CD8-positive, alpha-beta memory T cell (primary cell): ENCODE data around the gene C5orf15. TPM values are rescaled to one million over a fixed set of nuclear protein-coding genes. Genes with fewer than 3 reads are reported as not detected.
"Not testable (repeated sequence)": the region's sequence is repeated elsewhere in the genome, so short reads cannot be mapped to it uniquely, and the experiment has no call there.

Experiments
- CTCF ChIA-PET: fragments of 350-600 bp; sonication (Branson Sonifier 250); formaldehyde crosslinking; loops from one replicate; lab custom pipeline; 2021; ENCODE audit warnings: antibody characterized with exemption; lab: Charles Lee
- POLR2A ChIA-PET: fragments of 350-600 bp; sonication (Branson Sonifier 250); formaldehyde crosslinking; loops from one replicate; lab custom pipeline; 2021; ENCODE audit warnings: antibody characterized with exemption; lab: Charles Lee
- DNase-seq, 5 donors: peaks; one replicate each; pipeline versions ENCODE4 v3.0.0 to v3.0.0-alpha.2; 2020 to 2022; ENCODE audit warnings: mixed read lengths in 1 of 5
- H3K27ac ChIP-seq: one replicate; pipeline ENCODE4 v1.7.0; 2013; ENCODE audit warnings: low read depth, mild to moderate bottlenecking, low read length, moderate library complexity
- H3K27me3 ChIP-seq: 2 replicates; pipeline ENCODE4 v1.7.0; 2013; ENCODE audit warnings: low read length, mild to moderate bottlenecking; ENCODE audit not compliant: insufficient read depth, poor library complexity, severe bottlenecking
- H3K36me3 ChIP-seq: 2 replicates; pipeline ENCODE4 v1.7.0; 2013; ENCODE audit warnings: mild to moderate bottlenecking, low read length, moderate library complexity; ENCODE audit not compliant: insufficient read depth
- H3K4me1 ChIP-seq: 2 replicates; pipeline ENCODE4 v1.7.0; 2013; ENCODE audit warnings: mild to moderate bottlenecking, low read length, moderate library complexity; ENCODE audit not compliant: insufficient read depth
- H3K4me3 ChIP-seq: 2 replicates; pipeline ENCODE4 v1.7.0; 2013; ENCODE audit warnings: mild to moderate bottlenecking, low read length
- H3K9me3 ChIP-seq: 2 replicates; pipeline ENCODE4 v1.7.0; 2013; ENCODE audit warnings: mild to moderate bottlenecking, low read length
- H3K27ac Mint-ChIP-seq, 8 donors: one replicate each; pipeline ENCODE4 v1.8.0; 2020 to 2021; ENCODE audit warnings: mixed read lengths in 8 of 8, mild to moderate bottlenecking in 6 of 8, inconsistent platforms in 3 of 8, moderate library complexity in 3 of 8
- H3K27me3 Mint-ChIP-seq, 2 donors: one replicate each; pipeline ENCODE4 v1.8.0; 2020 to 2021; ENCODE audit warnings: mixed read lengths in 2 of 2, mild to moderate bottlenecking in 1 of 2, moderate library complexity in 1 of 2
- H3K36me3 Mint-ChIP-seq, 3 donors: one replicate each; pipeline ENCODE4 v1.8.0; 2020 to 2021; ENCODE audit warnings: mixed read lengths in 3 of 3, inconsistent platforms in 1 of 3, mild to moderate bottlenecking in 1 of 3
- H3K4me1 Mint-ChIP-seq, 3 donors: one replicate each; pipeline ENCODE4 v1.8.0; 2020 to 2021; ENCODE audit warnings: mixed read lengths in 3 of 3, inconsistent platforms in 1 of 3, mild to moderate bottlenecking in 1 of 3
- H3K4me3 Mint-ChIP-seq, 7 donors: one replicate each; pipeline ENCODE4 v1.8.0; 2020 to 2021; ENCODE audit warnings: mixed read lengths in 7 of 7, mild to moderate bottlenecking in 6 of 7, moderate library complexity in 4 of 7, inconsistent platforms in 2 of 7
- H3K9me3 Mint-ChIP-seq, 5 donors: one replicate each; pipeline ENCODE4 v1.8.0; 2020 to 2022; ENCODE audit warnings: mixed read lengths in 5 of 5, mild to moderate bottlenecking in 3 of 5, moderate library complexity in 2 of 5, inconsistent platforms in 1 of 5
- polyA plus RNA-seq: library from polyadenylated mRNA; unstranded; fragments of 300-500 nt; fragmentation: Illumina TruSeq; gene quantifications from one replicate; pipeline ENCODE4 v1.2.3, GENCODE V29; 2021
- total RNA-seq, 2 experiments: library from RNA; stranded (reverse); gene quantifications; one replicate each; pipeline ENCODE4 v1.2.3, GENCODE V29; 2021

The C5orf15 gene
- total and polyA plus RNA-seq, 3 experiments from 2014 or later = 21.7 to 25.4 (median 21.8) TPM

- H3K36me3 ChIP-seq = peaks cover 8% of the 10 kb centered on the region
- peaks cover 0 to 9% (median 5%) of the 10 kb centered on the region in 3 donors for H3K4me1 Mint-ChIP-seq
- no peak for DNase-seq
Measured at GRCh38 chr5:133978943-133979342, 10.5 kb upstream of the C5orf15 start.

GRCh38 chr5:133977858-133978257, 9.4 kb upstream of the C5orf15 start:
- Histone ChIP-seq H3K4me3 (no peak overlapping the region), H3K4me1 (no peaks in the 10 kb centered on the region), H3K27me3 (no peaks in the 10 kb centered on the region), H3K27ac (no peak overlapping the region), H3K9me3 (no peaks in the 10 kb centered on the region), H3K36me3 (peaks cover 9% of the 10 kb centered on the region)
- ChIA-PET CTCF (interaction anchor here (1.0 kb wide), 1 partner anchor 13 kb away, joined by 3 read pairs; no protein-coding TSS in a partner anchor), POLR2A (interaction anchor here (0.7 kb wide), 1 partner anchor 152 kb away, joined by 3 read pairs; no protein-coding TSS in a partner anchor)
- no peak for DNase-seq
- peaks cover 0 to 76% (median 8%) of the 10 kb centered on the region in 3 donors for H3K36me3 Mint-ChIP-seq
- H3K4me1 Mint-ChIP-seq = peaks cover 0 to 9% (median 5%) of the 10 kb centered on the region in 3 donors
- H3K27ac Mint-ChIP-seq = peak overlapping the region in 3 of 8 donors; percentile 19 to 61 (median 36)
- no peaks in the 10 kb centered on the region for H3K27me3 Mint-ChIP-seq
- no peaks in the 10 kb centered on the region for H3K9me3 Mint-ChIP-seq
- no peak overlapping the region for H3K4me3 Mint-ChIP-seq

More at GRCh38 chr5:133978943-133979342, 10.5 kb upstream of the C5orf15 start:
- CTCF ChIA-PET = interaction anchor here (0.7 to 1.7 kb wide), 6 partner anchors 9 to 433 kb away, joined by 3 to 6 read pairs (median 4); partner anchors contain the start of gene CDKN2AIPNL
- Histone ChIP-seq H3K9me3 (no peaks in the 10 kb centered on the region), H3K4me3 (no peak overlapping the region), H3K4me1 (no peaks in the 10 kb centered on the region), H3K27ac (no peak overlapping the region), H3K27me3 (no peaks in the 10 kb centered on the region)
- Mint-ChIP-seq H3K27ac (no peak overlapping the region), H3K36me3 (peaks cover 0 to 72% (median 8%) of the 10 kb centered on the region in 3 donors), H3K9me3 (no peaks in the 10 kb centered on the region), H3K4me3 (no peak overlapping the region), H3K27me3 (no peaks in the 10 kb centered on the region)
- POLR2A ChIA-PET = interaction anchor here (0.7 kb wide), 1 partner anchor 24 kb away, joined by 6 read pairs; no protein-coding TSS in a partner anchor

DNA sequence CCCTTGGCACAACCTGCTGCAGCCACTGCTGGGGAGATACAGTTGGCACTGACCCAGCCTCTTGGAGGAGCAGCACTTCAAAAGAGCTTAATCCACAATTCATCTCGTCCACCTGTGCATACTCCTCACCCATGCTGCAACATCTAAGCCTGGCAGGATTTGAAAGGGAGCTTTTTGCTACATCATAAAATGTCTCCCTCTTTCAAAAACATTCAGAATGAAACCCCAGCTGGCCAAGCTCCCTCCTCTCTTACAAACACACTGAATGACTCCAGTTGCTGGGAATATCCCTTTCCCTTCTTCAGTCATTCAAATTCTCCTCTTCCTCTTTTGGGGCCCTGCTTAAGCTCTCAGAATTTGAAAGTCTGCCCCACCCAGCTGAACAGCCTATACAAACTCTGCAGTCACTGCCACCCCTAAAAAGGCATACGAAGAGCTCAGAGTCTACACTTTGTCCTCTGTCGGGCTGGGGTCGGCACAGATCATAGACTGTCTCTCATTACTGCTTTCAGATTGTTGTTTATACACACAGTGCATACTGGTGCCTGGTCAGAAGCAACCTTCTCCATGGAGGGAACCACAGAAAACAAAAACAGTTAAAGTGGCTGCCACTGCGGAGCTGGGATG, 8.8 kb upstream of the C5orf15 start:
- no peaks in the 10 kb centered on the region for H3K4me1 ChIP-seq
- peaks cover 0 to 78% (median 8%) of the 10 kb centered on the region in 3 donors for H3K36me3 Mint-ChIP-seq
- CTCF ChIA-PET = interaction anchor here (0.9 to 1.0 kb wide), 2 partner anchors 9 to 13 kb away, joined by 3 read pairs; no protein-coding TSS in a partner anchor
- no peaks in the 10 kb centered on the region for H3K27me3 Mint-ChIP-seq
- H3K27ac Mint-ChIP-seq = peak overlapping the region in 3 of 8 donors; percentile 12 to 63 (median 47)
- POLR2A ChIA-PET = no interaction called here
- DNase-seq = no peak
- H3K4me1 Mint-ChIP-seq = peaks cover 0 to 9% (median 5%) of the 10 kb centered on the region in 3 donors
- no peak overlapping the region for H3K4me3 ChIP-seq
- no peak overlapping the region for H3K4me3 Mint-ChIP-seq
- H3K27me3 ChIP-seq = no peaks in the 10 kb centered on the region
- peaks cover 9% of the 10 kb centered on the region for H3K36me3 ChIP-seq
- H3K9me3 Mint-ChIP-seq = no peaks in the 10 kb centered on the region
- no peaks in the 10 kb centered on the region for H3K9me3 ChIP-seq
- no peak overlapping the region for H3K27ac ChIP-seq

- POLR2A ChIA-PET = interaction anchor here (0.7 kb wide), 1 partner anchor 105 kb away, joined by 5 read pairs; no protein-coding TSS in a partner anchor
- H3K4me3 ChIP-seq, H3K27me3 Mint-ChIP-seq, H3K27me3 ChIP-seq, H3K36me3 ChIP-seq, H3K4me1 Mint-ChIP-seq, H3K4me3 Mint-ChIP-seq, H3K4me1 ChIP-seq, DNase-seq, H3K9me3 Mint-ChIP-seq, H3K9me3 ChIP-seq, CTCF ChIA-PET, H3K27ac ChIP-seq: not testable (repeated sequence)
- Mint-ChIP-seq H3K27ac (peak overlapping the region in 1 of 8 donors; percentile 80), H3K36me3 (peaks cover 0 to 75% (median 4%) of the 10 kb centered on the region in 3 donors)
Measured at GRCh38 chr5:133975546-133975945, 7.1 kb upstream of the C5orf15 start.

DNA sequence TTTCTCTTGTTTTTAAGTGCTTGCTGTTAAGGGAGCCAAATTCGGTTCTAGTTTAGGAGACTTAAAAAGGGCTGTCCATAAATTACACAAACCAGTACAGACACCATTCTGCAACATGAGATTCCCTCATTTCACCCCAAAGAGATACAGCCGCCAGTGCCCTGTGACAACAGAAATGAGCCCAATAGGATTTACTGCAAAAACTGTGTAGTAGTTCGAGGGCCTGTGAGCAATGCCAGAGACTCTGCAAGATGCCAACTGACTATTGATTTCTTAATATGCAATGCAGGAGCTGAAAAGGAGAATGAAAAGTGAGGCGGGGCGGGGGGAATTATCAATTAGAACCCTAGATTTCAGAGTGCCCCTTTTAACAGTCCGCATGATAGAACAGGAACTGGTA, 5.7 kb upstream of the C5orf15 start:
- H3K4me3 ChIP-seq = no peak overlapping the region
- H3K9me3 ChIP-seq = no peaks in the 10 kb centered on the region
- DNase-seq = no peak
- peak overlapping the region in 3 of 8 donors; percentile 6 to 69 (median 14) for H3K27ac Mint-ChIP-seq
- POLR2A ChIA-PET = no interaction called here
- no peaks in the 10 kb centered on the region for H3K27me3 ChIP-seq
- no peaks in the 10 kb centered on the region for H3K9me3 Mint-ChIP-seq
- CTCF ChIA-PET = no interaction called here
- no peak overlapping the region for H3K4me3 Mint-ChIP-seq
- no peaks in the 10 kb centered on the region for H3K27me3 Mint-ChIP-seq
- peaks cover 0 to 69% (median 4%) of the 10 kb centered on the region in 3 donors for H3K36me3 Mint-ChIP-seq
- H3K4me1 Mint-ChIP-seq = peaks cover 9 to 12% (median 11%) of the 10 kb centered on the region in 3 donors
- peaks cover 9% of the 10 kb centered on the region for H3K4me1 ChIP-seq
- no peak overlapping the region for H3K27ac ChIP-seq
- peaks cover 9% of the 10 kb centered on the region for H3K36me3 ChIP-seq

GRCh38 chr5:133970325-133970909, 2.0 kb upstream of the C5orf15 start:
- POLR2A ChIA-PET = interaction anchor here (1.2 kb wide), 1 partner anchor 30 kb away, joined by 3 read pairs; no protein-coding TSS in a partner anchor
- H3K4me3 Mint-ChIP-seq = peak overlapping the region in 6 of 7 donors; percentile 95 to 98 (median 97)

DNA sequence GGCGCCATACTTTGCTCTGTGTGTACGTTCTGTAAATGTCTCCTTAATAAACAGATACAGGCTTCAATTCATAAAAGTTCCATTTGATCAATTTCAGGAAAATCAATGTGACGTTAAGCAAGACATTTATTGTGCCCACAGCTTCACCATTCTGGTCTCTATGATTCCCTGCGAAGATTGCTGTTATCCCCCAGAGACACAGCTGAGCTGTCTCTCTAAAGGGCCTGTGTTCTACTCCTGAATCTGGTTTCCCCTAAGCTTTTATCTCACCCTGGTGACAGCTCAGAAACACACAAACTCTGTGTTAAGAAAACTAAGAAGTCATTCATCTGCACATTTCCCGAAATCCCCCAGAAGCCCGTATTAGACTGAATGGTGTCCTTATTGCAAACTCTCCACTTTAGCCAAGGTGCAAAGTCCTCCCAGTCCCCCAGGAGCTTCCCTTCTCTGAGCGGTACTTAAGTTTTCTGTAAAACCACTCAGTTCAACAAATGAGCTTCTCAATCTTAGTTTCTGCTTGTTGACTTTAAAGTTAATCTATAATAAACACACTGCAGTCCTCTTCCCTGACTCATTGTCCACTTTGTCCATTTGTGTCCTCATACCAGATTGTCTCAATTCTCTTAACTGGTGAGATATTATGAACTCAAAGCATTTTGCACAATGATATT, 1.4 kb upstream of the C5orf15 start:
- Histone ChIP-seq H3K27ac (no peak overlapping the region), H3K9me3 (no peaks in the 10 kb centered on the region), H3K36me3 (peaks cover 5% of the 10 kb centered on the region), H3K4me1 (peaks cover 20% of the 10 kb centered on the region), H3K27me3 (no peaks in the 10 kb centered on the region), H3K4me3 (no peak overlapping the region)
- Mint-ChIP-seq H3K36me3 (peaks cover 0 to 52% (median 4%) of the 10 kb centered on the region in 3 donors), H3K27me3 (no peaks in the 10 kb centered on the region), H3K9me3 (no peaks in the 10 kb centered on the region), H3K27ac (peak overlapping the region; percentile 97 to 100 (median 98)), H3K4me1 (peaks cover 36 to 50% (median 50%) of the 10 kb centered on the region in 3 donors), H3K4me3 (peak overlapping the region; percentile 94 to 98 (median 97))
- no peak for DNase-seq
- ChIA-PET POLR2A (interaction anchor here (1.0 to 1.2 kb wide), 2 partner anchors 30 to 36 kb away, joined by 3 read pairs; no protein-coding TSS in a partner anchor), CTCF (interaction anchor here (1.2 to 1.6 kb wide), 3 partner anchors 9 to 70 kb away, joined by 3 to 5 read pairs (median 4); no protein-coding TSS in a partner anchor)

More at GRCh38 chr5:133970325-133970909, 2.0 kb upstream of the C5orf15 start:
- peak overlapping the region; percentile 22 to 100 (median 98) for H3K27ac Mint-ChIP-seq
- peaks cover 5% of the 10 kb centered on the region for H3K36me3 ChIP-seq
- CTCF ChIA-PET = no interaction called here
- no peaks in the 10 kb centered on the region for H3K9me3 Mint-ChIP-seq
- no peaks in the 10 kb centered on the region for H3K9me3 ChIP-seq
- no peak overlapping the region for H3K4me3 ChIP-seq
- H3K4me1 Mint-ChIP-seq = peaks cover 31 to 44% (median 44%) of the 10 kb centered on the region in 3 donors
- no peak for DNase-seq
- peaks cover 0 to 56% (median 4%) of the 10 kb centered on the region in 3 donors for H3K36me3 Mint-ChIP-seq
- no peaks in the 10 kb centered on the region for H3K27me3 ChIP-seq
- H3K27ac ChIP-seq = no peak overlapping the region
- H3K27me3 Mint-ChIP-seq = no peaks in the 10 kb centered on the region
- H3K4me1 ChIP-seq = peaks cover 20% of the 10 kb centered on the region
